Right lung (tissue), 5 donors: Measurements from ENCODE around the gene KRTAP4-9. TPM values are rescaled to one million over a fixed set of nuclear protein-coding genes. Genes with fewer than 3 reads are reported as not detected.
"Not testable (repeated sequence)": the region's sequence is repeated elsewhere in the genome, so short reads cannot be mapped to it uniquely, and the experiment has no call there.

Experiments used
- DNase-seq, 2 donors: peaks; one replicate each; pipeline ENCODE4 v3.0.0-alpha.2; 2013
- polyA plus RNA-seq, 5 donors: library from polyadenylated mRNA; unstranded; fragments of 120-200 nt; gene quantifications; one replicate each; pipeline versions ENCODE4 v1.2.1 to v1.2.3, GENCODE V29; 2013; ENCODE audit warnings: inconsistent platforms in 1 of 5, low replicate concordance in 1 of 5; ENCODE audit not compliant: insufficient read length in 5 of 5, insufficient read depth in 1 of 5

KRTAP4-9 gene
- polyA plus RNA-seq, 5 donors: not detected

DNA sequence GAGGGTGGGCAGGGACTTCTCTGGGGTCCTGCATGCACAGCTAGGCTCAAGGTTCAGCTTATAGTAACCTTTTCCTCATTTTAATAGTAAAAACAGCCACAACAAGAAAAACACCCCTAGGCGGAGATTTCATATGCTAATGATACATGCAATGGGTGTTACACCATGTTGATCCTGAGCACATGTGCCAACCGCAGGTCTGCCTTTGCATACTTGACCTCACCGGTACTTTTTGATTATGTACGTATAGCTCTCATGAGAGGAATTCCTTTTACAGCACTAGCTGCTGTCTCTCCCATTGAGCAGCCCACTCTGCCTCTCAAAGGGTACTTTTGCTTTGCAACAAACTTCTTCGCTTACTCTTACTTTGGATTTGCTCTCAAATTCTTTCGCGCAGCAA is 9.1 kb upstream of the KRTAP4-9 start:
- DNase-seq: peak in 1 of 2 donors; percentile 11

GRCh38 chr17:41098042-41098441 is 7.1 kb upstream of the KRTAP4-9 start, which contains the start of gene KRTAP4-8:
TSS of gene KRTAP4-8 (minus strand) at chr17:41098142. CDS start at chr17:41098084, 58 bp downstream.
- DNase-seq: no peak

GRCh38 chr17:41098481-41098880 is 6.7 kb upstream of the KRTAP4-9 start:
- no peak for DNase-seq

GRCh38 chr17:41099682-41100480 is 5.3 kb upstream of the KRTAP4-9 start:
- not testable (repeated sequence) for DNase-seq

DNA sequence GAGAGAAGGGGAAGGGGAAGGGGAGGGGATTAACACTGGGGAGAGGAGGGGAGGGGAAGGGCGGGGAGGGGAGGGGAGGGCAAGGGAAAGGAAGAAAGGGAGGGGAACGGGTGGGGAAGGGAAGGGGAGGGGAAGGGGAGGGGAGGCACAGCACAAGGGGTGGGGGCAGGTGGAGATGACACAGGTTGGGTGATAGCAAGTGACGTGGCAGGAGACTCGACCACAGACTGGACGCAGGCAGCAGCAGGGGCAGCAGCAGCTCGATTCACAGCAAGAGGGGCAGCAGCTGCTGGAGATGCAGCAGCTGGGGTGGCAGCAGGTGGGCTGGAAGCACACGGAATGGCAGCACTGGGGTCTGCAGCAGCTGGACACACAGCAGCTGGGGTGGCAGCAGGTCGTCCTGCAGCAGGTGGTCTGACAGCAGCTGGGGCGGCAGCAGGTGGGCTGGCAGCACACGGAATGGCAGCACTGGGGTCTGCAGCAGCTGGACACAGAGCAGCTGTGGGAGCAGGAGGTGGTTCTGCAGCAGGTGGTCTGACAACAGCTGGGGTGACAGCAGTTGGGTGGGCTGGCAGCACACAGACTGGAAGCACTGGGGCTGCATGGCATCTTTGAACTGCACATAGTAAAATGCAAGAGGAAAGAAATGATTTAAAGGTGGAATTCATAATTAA is 3.5 kb upstream of the KRTAP4-9 start, which contains the start of gene KRTAP4-16:
Gene KRTAP4-16, minus strand, starts transcription at position 624 of the 674 bp plus-strand sequence. Its CDS starts 0 bp downstream, at position 624.
- DNase-seq: no peak

DNA sequence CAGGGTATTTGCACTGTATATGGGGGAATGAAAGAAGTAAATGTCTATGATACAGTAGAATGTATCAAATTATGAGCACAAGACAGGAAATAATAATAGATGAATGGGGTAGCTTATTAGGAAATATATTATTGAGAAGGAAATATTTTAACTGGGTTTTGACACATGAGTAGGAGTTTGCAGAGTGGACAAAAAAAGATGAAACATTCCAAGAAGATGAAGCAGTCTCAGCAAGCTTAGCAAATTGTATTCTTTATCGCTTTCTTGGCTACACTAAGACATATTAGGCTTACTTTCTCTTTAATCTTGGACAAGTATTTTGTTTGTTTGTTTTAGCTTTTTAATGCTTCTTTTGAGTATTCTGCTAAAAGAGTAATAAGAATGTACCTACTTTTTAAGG is 1.3 kb upstream of the KRTAP4-9 start:
- no peak for DNase-seq

DNA sequence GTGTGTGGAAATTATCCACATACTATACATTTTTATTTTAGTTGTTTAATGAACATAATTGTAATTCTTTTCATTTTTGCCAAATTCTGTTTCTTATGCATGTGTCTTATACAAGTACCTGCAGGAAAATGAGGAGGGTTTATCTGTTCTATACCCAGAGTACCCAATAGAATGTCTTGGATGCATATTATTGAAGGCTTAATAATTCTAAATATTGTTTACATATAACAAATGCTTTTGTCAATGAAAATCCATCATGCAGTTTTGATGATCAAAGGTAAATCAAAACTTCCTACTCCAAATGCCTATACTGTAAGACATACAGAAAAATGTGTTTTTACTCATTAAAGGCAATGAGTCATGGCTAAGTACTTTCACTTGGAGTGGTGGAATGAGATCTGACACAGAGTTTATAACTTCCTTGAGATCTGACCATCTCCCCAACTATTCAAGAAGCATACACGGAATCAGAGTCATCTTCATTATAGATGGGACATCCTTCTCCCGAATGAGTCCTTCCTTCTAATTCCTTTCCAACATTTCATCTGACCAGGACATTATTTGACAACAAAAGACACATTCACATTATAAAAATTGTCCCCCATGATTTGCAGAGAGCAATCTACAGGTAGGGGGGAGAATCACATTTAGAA is 677 bp upstream of the KRTAP4-9 start:
- DNase-seq: not testable (repeated sequence)

DNA sequence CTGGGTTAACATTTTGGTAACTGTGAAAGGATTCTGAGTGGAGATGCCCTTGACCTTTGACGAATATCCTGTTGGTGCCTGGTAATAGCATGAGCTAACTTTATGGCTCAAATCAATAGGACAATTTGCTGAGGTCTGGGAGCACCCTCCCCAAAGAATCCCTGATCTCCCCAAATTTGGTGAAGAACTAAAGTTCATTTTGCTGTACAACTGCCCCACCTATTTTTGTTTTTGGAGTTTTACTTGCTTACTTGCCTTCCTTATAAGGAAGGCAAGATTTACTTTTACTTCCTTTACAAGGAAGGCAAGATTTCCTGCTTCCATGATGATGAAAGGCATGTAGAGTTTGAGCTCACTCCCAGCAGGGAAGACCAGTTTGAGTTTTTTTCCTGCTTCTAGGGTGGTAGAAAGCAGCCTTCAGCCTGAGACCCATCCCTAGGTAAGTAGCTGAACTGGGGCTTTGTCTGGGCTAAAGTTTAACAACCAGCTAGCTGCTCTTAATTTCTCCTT is 2.8 kb downstream of the KRTAP4-9 start:
- DNase-seq: no peak

- not testable (repeated sequence) for DNase-seq
Measured at GRCh38 chr17:41108728-41109386, 3.7 kb downstream of the KRTAP4-9 start.

DNA sequence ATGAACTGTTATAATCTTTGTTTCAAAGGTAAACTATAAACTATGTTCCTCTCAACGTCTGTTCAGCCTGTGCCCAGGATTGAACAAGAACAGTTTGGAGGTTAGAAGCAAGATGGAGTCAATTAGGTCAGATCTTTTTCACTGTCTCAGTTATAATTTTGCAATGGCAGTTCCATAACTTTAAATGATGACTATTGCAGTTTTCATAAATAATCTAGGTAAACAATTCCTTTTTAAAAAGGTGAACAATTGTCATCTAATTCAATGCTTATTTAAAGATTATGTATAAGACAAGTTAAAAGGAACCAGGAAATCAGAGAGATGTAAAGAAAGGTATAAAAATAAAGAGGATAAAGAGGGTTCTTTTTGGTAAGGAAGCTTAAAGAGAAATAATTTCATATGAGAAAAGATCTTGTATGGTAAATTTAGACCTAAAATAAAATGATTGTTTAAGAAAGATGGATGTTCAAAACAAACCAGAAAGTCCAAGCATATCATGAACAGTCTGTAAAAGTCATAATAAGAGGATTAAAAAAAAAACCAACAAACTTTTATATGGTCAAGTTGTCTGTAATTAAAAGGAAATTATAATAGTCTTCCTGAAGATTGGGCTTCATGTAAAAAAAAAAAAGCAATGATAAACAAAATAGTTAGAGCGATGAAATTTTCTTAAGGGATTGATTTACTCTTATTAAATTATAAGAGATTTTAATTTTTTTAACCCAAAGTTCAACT is 6.1 kb downstream of the KRTAP4-9 start:
- no peak for DNase-seq

DNA sequence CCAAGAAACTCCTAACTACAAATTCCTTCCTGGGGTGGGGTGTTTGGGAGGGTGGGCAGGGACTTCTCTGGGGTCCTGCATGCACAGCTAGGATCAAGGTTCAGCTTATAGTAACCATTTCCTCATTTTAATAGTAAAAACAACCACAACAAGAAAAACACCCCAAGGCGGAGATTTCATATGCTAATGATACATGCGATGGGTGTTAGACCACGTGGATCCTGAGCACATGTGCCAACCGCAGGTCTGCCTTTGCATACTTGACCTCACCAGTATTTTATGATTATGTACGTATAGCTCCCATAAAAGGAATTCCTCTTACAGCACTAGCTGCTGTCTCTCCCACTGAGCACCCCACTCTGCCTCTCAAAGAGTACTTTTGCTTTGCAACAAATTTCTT is 11.1 kb downstream of the KRTAP4-9 start:
- no peak for DNase-seq

DNA sequence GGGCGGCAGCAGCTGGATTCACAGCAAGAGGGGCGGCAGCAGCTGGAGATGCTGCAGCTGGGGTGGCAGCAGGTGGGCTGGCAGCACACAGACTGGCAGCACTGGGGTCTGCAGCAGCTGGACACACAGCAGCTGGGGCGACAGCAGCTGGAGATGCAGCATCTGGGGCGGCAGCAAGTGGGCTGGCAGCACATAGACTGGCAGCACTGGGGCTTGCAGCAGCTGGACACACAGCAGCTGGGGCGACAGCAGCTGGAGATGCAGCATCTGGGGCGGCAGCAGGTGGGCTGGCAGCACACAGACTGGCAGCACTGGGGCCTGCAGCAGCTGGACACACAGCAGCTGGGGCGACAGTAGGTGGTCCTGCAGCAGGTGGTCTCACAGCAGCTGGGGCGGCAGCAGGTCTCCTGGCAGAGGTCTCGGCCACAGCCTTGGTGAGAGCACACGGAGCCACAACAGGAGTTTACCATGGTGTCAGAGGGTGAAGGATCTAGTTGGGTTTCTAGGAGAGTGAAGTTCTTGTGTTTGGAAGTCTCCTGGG is 12.7 kb downstream of the KRTAP4-9 start, which contains the start of gene KRTAP4-11:
Gene KRTAP4-11, minus strand, starts transcription at position 528 of the 541 bp plus-strand sequence. Its CDS starts 58 bp downstream, at position 470.
- DNase-seq: not testable (repeated sequence)

- DNase-seq: no peak
Measured at GRCh38 chr17:41118721-41119120, 13.5 kb downstream of the KRTAP4-9 start.

- not testable (repeated sequence) for DNase-seq
Measured at GRCh38 chr17:41119696-41120690, 14.8 kb downstream of the KRTAP4-9 start.

- no peak for DNase-seq
Measured at GRCh38 chr17:41121742-41122141, 16.6 kb downstream of the KRTAP4-9 start.

DNA sequence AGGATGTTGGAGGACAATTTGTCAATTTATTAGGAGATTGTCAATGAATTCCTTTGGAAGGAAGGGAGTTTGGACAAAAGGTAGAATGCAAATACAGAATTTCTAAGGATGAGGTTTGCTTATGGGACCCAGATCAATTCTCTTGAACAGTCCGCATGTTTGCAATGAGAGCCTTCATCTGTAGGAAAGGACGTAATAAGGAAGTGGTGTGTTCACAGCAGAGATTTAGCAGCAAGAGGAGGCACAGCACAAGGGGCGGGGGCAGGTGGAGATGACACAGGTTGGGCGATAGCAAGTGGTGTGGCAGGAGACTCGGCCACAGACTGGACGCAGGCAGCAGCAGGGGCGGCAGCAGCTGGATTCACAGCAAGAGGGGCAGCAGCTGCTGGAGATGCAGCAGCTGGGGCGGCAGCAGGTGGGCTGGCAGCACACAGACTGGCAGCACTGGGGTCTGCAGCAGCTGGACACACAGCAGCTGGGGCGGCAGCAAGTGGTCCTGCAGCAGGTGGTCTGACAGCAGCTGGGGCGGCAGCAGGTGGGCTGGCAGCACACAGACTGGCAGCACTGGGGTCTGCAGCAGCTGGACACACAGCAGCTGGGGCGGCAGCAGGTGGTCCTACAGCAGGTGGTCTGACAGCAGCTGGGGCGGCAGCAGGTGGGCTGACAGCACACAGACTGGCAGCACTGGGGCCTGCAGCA is 18.3 kb downstream of the KRTAP4-9 start:
- not testable (repeated sequence) for DNase-seq

GRCh38 chr17:41123991-41124371 is 18.8 kb downstream of the KRTAP4-9 start, which contains the start of gene KRTAP4-12:
TSS of gene KRTAP4-12 (minus strand) at chr17:41124182. CDS start at chr17:41124122, 60 bp downstream.
- DNase-seq: not testable (repeated sequence)

- no peak for DNase-seq
Measured at GRCh38 chr17:41125064-41125463, 19.9 kb downstream of the KRTAP4-9 start.
